PC-3 (cell line): Measurements from ENCODE around the gene TNFAIP8L3.

Source experiments
- EZH2phosphoT487 ChIP-seq: fragments of 300-600 bp; sonication (generic); IDR thresholded peaks from 2 replicates; pipeline ENCODE4 v1.6.1; 2018; ENCODE audit warnings: mild to moderate bottlenecking, antibody characterized with exemption, low read length, borderline replicate concordance
- TF ChIP-seq, protein P1 (sequence below): fragments of 300-600 bp; sonication (generic); conservative IDR thresholded peaks from 2 replicates; pipeline ENCODE4 v1.5.1; 2017; ENCODE audit warnings: antibody characterized with exemption, low read depth, mild to moderate bottlenecking, low read length

DNA sequence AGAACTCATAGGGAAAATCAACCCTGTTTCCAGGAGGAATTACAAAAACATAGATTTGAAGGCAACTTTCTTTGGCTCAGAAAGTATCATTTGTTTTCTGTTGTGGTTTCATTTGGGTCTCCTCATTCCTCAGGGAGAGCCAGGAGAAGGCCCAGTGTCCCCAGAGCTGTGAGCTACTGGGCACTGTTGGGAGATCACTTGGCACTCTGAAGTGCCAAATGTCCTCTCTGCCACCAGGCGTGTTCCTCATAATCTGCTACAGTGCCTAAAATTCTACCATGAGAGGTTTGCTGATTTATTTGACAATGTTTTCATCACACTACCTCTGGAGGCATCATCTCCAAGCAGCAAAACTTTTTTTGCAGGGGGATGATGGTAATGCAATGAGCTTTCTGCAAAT is 17.4 kb upstream of the TNFAIP8L3 start:
- TF ChIP-seq, protein P1, sequence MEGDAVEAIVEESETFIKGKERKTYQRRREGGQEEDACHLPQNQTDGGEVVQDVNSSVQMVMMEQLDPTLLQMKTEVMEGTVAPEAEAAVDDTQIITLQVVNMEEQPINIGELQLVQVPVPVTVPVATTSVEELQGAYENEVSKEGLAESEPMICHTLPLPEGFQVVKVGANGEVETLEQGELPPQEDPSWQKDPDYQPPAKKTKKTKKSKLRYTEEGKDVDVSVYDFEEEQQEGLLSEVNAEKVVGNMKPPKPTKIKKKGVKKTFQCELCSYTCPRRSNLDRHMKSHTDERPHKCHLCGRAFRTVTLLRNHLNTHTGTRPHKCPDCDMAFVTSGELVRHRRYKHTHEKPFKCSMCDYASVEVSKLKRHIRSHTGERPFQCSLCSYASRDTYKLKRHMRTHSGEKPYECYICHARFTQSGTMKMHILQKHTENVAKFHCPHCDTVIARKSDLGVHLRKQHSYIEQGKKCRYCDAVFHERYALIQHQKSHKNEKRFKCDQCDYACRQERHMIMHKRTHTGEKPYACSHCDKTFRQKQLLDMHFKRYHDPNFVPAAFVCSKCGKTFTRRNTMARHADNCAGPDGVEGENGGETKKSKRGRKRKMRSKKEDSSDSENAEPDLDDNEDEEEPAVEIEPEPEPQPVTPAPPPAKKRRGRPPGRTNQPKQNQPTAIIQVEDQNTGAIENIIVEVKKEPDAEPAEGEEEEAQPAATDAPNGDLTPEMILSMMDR, result no peak
- no peak for TF ChIP-seq EZH2phosphoT487
